ENCODE results near the gene TENT4A.

DNA sequence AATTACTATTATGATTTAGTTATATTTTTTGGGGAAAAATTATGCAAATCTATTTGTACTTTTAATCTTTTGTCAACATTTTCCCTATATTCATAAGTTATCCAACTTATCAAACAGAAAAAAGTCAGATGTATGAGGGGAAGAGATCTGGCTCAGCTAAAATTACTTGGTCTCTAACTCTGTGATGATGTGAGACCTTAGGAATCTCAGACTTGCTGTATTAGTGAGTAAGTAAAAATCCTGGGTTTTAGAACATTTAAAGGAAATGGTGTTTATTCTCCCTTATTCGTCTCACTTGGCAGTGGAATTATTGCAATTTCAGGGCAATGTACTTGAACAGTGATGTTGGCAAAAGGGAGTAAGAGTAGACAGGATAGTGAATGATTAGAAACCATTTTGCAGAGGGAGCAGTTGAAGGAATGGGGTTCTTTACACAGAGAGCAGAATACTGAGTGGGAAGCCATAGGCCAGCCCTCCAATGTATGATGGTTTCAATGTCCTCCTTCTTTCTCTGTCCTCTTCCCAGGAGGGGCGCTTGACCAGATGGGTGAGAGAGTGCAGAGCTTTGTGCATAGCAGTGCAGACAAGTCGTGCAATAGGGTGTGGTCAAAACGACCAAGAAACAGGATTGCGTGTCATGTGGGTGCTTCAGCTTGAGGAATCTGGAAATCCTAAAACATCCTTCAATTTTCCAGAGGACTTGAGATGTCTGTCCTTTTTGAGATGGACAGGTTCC lies 91.7 kb downstream of the TENT4A start:
- TF ChIP-seq ZC3H10 (CRISPR knock-in tag; IDR thresholded peaks at IDR 0.05) (no peak), ESRRG (CRISPR knock-in tag; IDR thresholded peaks at IDR 0.05) (no peak), ZNF70 (CRISPR knock-in tag; IDR thresholded peaks at IDR 0.05) (no peak), ISL1 (CRISPR knock-in tag; IDR thresholded peaks at IDR 0.05) (no peak), RARB (CRISPR knock-in tag; IDR thresholded peaks at IDR 0.05) (no peak), GLIS3 (CRISPR knock-in tag; IDR thresholded peaks at IDR 0.05) (no peak), TCF4 (CRISPR knock-in tag; IDR thresholded peaks at IDR 0.05; ENCODE audit: borderline replicate concordance) (no peak), ARNTL (CRISPR knock-in tag; IDR thresholded peaks at IDR 0.05; ENCODE audit: borderline replicate concordance, low read depth) (no peak)
- TF ChIP-seq, protein P1, sequence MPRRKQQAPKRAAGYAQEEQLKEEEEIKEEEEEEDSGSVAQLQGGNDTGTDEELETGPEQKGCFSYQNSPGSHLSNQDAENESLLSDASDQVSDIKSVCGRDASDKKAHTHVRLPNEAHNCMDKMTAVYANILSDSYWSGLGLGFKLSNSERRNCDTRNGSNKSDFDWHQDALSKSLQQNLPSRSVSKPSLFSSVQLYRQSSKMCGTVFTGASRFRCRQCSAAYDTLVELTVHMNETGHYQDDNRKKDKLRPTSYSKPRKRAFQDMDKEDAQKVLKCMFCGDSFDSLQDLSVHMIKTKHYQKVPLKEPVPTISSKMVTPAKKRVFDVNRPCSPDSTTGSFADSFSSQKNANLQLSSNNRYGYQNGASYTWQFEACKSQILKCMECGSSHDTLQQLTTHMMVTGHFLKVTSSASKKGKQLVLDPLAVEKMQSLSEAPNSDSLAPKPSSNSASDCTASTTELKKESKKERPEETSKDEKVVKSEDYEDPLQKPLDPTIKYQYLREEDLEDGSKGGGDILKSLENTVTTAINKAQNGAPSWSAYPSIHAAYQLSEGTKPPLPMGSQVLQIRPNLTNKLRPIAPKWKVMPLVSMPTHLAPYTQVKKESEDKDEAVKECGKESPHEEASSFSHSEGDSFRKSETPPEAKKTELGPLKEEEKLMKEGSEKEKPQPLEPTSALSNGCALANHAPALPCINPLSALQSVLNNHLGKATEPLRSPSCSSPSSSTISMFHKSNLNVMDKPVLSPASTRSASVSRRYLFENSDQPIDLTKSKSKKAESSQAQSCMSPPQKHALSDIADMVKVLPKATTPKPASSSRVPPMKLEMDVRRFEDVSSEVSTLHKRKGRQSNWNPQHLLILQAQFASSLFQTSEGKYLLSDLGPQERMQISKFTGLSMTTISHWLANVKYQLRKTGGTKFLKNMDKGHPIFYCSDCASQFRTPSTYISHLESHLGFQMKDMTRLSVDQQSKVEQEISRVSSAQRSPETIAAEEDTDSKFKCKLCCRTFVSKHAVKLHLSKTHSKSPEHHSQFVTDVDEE (CRISPR knock-in tag; IDR thresholded peaks at IDR 0.05), result no peak
- TF ChIP-seq, protein P2, sequence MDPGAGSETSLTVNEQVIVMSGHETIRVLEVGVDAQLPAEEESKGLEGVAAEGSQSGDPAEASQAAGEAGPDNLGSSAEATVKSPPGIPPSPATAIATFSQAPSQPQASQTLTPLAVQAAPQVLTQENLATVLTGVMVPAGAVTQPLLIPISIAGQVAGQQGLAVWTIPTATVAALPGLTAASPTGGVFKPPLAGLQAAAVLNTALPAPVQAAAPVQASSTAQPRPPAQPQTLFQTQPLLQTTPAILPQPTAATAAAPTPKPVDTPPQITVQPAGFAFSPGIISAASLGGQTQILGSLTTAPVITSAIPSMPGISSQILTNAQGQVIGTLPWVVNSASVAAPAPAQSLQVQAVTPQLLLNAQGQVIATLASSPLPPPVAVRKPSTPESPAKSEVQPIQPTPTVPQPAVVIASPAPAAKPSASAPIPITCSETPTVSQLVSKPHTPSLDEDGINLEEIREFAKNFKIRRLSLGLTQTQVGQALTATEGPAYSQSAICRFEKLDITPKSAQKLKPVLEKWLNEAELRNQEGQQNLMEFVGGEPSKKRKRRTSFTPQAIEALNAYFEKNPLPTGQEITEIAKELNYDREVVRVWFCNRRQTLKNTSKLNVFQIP (CRISPR knock-in tag; IDR thresholded peaks at IDR 0.05; ENCODE audit: borderline replicate concordance, low read depth), result no peak
- TF ChIP-seq, protein P3, sequence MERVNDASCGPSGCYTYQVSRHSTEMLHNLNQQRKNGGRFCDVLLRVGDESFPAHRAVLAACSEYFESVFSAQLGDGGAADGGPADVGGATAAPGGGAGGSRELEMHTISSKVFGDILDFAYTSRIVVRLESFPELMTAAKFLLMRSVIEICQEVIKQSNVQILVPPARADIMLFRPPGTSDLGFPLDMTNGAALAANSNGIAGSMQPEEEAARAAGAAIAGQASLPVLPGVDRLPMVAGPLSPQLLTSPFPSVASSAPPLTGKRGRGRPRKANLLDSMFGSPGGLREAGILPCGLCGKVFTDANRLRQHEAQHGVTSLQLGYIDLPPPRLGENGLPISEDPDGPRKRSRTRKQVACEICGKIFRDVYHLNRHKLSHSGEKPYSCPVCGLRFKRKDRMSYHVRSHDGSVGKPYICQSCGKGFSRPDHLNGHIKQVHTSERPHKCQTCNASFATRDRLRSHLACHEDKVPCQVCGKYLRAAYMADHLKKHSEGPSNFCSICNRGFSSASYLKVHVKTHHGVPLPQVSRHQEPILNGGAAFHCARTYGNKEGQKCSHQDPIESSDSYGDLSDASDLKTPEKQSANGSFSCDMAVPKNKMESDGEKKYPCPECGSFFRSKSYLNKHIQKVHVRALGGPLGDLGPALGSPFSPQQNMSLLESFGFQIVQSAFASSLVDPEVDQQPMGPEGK (CRISPR knock-in tag; IDR thresholded peaks at IDR 0.05; ENCODE audit: borderline replicate concordance), result no peak
- TF ChIP-seq, protein P4, sequence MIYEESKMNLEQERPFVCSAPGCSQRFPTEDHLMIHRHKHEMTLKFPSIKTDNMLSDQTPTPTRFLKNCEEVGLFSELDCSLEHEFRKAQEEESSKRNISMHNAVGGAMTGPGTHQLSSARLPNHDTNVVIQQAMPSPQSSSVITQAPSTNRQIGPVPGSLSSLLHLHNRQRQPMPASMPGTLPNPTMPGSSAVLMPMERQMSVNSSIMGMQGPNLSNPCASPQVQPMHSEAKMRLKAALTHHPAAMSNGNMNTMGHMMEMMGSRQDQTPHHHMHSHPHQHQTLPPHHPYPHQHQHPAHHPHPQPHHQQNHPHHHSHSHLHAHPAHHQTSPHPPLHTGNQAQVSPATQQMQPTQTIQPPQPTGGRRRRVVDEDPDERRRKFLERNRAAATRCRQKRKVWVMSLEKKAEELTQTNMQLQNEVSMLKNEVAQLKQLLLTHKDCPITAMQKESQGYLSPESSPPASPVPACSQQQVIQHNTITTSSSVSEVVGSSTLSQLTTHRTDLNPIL (CRISPR knock-in tag; IDR thresholded peaks at IDR 0.05; ENCODE audit: low read depth), result no peak
